Measurements from ENCODE around the gene CFAP46.

Gene CFAP46

GRCh38 chr10:132813001-132813401 is 129.4 kb downstream of the CFAP46 start:
- TF ChIP-seq SNAI2 (CRISPR knock-in tag; IDR thresholded peaks at IDR 0.05) = no peak
- TF ChIP-seq BACH2 (CRISPR knock-in tag; IDR thresholded peaks at IDR 0.05; ENCODE audit: borderline replicate concordance) = no peak
- no peak for TF ChIP-seq ZNF8 (CRISPR knock-in tag; IDR thresholded peaks at IDR 0.05)
- TF ChIP-seq ZFP30 (CRISPR knock-in tag; IDR thresholded peaks at IDR 0.05) = no peak
- TF ChIP-seq RARB (CRISPR knock-in tag; IDR thresholded peaks at IDR 0.05) = no peak
- TF ChIP-seq CSDC2 (CRISPR knock-in tag; IDR thresholded peaks at IDR 0.05) = no peak
- TF ChIP-seq PPARA (CRISPR knock-in tag; IDR thresholded peaks at IDR 0.05; ENCODE audit: borderline replicate concordance) = no peak
- TF ChIP-seq ZFP3 (CRISPR knock-in tag; IDR thresholded peaks at IDR 0.05) = no peak
- no peak for TF ChIP-seq TCF4 (CRISPR knock-in tag; IDR thresholded peaks at IDR 0.05; ENCODE audit: borderline replicate concordance)
- TF ChIP-seq, protein P1, sequence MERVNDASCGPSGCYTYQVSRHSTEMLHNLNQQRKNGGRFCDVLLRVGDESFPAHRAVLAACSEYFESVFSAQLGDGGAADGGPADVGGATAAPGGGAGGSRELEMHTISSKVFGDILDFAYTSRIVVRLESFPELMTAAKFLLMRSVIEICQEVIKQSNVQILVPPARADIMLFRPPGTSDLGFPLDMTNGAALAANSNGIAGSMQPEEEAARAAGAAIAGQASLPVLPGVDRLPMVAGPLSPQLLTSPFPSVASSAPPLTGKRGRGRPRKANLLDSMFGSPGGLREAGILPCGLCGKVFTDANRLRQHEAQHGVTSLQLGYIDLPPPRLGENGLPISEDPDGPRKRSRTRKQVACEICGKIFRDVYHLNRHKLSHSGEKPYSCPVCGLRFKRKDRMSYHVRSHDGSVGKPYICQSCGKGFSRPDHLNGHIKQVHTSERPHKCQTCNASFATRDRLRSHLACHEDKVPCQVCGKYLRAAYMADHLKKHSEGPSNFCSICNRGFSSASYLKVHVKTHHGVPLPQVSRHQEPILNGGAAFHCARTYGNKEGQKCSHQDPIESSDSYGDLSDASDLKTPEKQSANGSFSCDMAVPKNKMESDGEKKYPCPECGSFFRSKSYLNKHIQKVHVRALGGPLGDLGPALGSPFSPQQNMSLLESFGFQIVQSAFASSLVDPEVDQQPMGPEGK (CRISPR knock-in tag; IDR thresholded peaks at IDR 0.05; ENCODE audit: borderline replicate concordance) = no peak
- TF ChIP-seq ZNF565 (CRISPR knock-in tag; conservative IDR thresholded peaks at IDR 0.05; ENCODE audit: low read depth) = no peak
- no peak for TF ChIP-seq ARNTL (CRISPR knock-in tag; IDR thresholded peaks at IDR 0.05; ENCODE audit: borderline replicate concordance, low read depth)
- no peak for TF ChIP-seq GLIS3 (CRISPR knock-in tag; IDR thresholded peaks at IDR 0.05)
- TF ChIP-seq, protein P2, sequence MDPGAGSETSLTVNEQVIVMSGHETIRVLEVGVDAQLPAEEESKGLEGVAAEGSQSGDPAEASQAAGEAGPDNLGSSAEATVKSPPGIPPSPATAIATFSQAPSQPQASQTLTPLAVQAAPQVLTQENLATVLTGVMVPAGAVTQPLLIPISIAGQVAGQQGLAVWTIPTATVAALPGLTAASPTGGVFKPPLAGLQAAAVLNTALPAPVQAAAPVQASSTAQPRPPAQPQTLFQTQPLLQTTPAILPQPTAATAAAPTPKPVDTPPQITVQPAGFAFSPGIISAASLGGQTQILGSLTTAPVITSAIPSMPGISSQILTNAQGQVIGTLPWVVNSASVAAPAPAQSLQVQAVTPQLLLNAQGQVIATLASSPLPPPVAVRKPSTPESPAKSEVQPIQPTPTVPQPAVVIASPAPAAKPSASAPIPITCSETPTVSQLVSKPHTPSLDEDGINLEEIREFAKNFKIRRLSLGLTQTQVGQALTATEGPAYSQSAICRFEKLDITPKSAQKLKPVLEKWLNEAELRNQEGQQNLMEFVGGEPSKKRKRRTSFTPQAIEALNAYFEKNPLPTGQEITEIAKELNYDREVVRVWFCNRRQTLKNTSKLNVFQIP (CRISPR knock-in tag; IDR thresholded peaks at IDR 0.05; ENCODE audit: borderline replicate concordance, low read depth) = no peak
- TF ChIP-seq OSR1 (CRISPR knock-in tag; IDR thresholded peaks at IDR 0.05) = no peak
- no peak for ATAC-seq

GRCh38 chr10:132812520-132812919 is 129.8 kb downstream of the CFAP46 start:
- ATAC-seq = no peak
- TF ChIP-seq ZNF8 (CRISPR knock-in tag; IDR thresholded peaks at IDR 0.05) (no peak), ZC3H10 (CRISPR knock-in tag; IDR thresholded peaks at IDR 0.05) (no peak), ESRRG (CRISPR knock-in tag; IDR thresholded peaks at IDR 0.05) (no peak)

DNA sequence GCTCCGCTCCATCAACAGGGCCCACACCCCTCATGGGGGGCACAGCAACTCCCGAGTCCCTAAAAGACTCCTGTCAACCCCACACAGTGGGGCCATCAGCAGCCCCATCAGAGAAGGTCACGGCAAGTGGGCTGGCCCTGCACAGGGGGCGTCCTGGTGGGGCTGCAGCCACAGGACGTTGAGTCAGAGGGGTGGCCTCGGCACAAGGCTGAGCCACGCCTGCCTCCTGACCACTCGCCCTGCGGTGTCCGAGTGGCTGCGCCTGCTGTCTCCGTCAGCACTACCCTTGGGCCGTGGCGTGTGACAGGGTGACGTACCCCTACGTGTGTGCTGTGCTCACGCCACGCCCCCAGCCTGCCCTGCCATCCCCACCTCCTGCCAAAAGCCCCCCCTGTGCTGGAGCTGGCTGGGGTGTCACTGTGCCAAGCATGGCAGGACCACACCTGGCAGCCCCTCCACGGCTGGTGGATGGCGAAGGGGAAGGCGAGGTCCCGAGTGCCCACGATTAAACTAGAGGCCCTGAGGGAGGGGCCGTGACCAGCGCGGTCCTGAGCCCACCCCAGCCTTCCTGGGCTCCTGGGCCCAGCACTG is 130.4 kb downstream of the CFAP46 start:
- no peak for ATAC-seq
- TF ChIP-seq ZNF8 (CRISPR knock-in tag; IDR thresholded peaks at IDR 0.05) (no peak), BACH2 (CRISPR knock-in tag; IDR thresholded peaks at IDR 0.05; ENCODE audit: borderline replicate concordance) (no peak), GLIS3 (CRISPR knock-in tag; IDR thresholded peaks at IDR 0.05) (no peak), ZNF70 (CRISPR knock-in tag; IDR thresholded peaks at IDR 0.05) (no peak), ARNTL (CRISPR knock-in tag; IDR thresholded peaks at IDR 0.05; ENCODE audit: borderline replicate concordance, low read depth) (no peak), SNAI2 (CRISPR knock-in tag; IDR thresholded peaks at IDR 0.05) (no peak), ZFP30 (CRISPR knock-in tag; IDR thresholded peaks at IDR 0.05) (no peak), CSDC2 (CRISPR knock-in tag; IDR thresholded peaks at IDR 0.05) (no peak), PPARA (CRISPR knock-in tag; IDR thresholded peaks at IDR 0.05; ENCODE audit: borderline replicate concordance) (no peak), ISL1 (CRISPR knock-in tag; IDR thresholded peaks at IDR 0.05) (no peak), RARB (CRISPR knock-in tag; IDR thresholded peaks at IDR 0.05) (no peak), ZFP3 (CRISPR knock-in tag; IDR thresholded peaks at IDR 0.05) (no peak), ZNF565 (CRISPR knock-in tag; conservative IDR thresholded peaks at IDR 0.05; ENCODE audit: low read depth) (no peak), ESRRG (CRISPR knock-in tag; IDR thresholded peaks at IDR 0.05) (no peak), TOX (CRISPR knock-in tag; IDR thresholded peaks at IDR 0.05; ENCODE audit: borderline replicate concordance) (no peak), OSR1 (CRISPR knock-in tag; IDR thresholded peaks at IDR 0.05) (no peak), ZC3H10 (CRISPR knock-in tag; IDR thresholded peaks at IDR 0.05) (no peak), CSRNP3 (CRISPR knock-in tag; IDR thresholded peaks at IDR 0.05) (no peak)
- TF ChIP-seq, protein P2 (CRISPR knock-in tag; IDR thresholded peaks at IDR 0.05; ENCODE audit: borderline replicate concordance, low read depth) = no peak
- TF ChIP-seq, protein P1 (CRISPR knock-in tag; IDR thresholded peaks at IDR 0.05; ENCODE audit: borderline replicate concordance) = no peak

All from SK-N-SH treated with all-trans-retinoic acid at 6 μM for 48 hours (cell line).